ENCODE data around the gene C16orf87.
A peak's percentile ranks its signal among the peaks of the same experiment; 100 is the strongest.
"Not testable (repeated sequence)": the region's sequence is repeated elsewhere in the genome, so short reads cannot be mapped to it uniquely, and the experiment has no call there.

Gene C16orf87

GRCh38 chr16:46830902-46831647 is at the start of gene C16orf87:
TSS of gene C16orf87 (minus strand) at chr16:46831180. CDS start at chr16:46831149, 31 bp downstream.
- Histone ChIP-seq H3K36me3 (no peaks in the 10 kb centered on the region), H3K27ac (peak within 1 kb of the TSS; percentile 86 to 87), H3K27me3 (no peaks in the 10 kb centered on the region), H3K4me3 (peak within 1 kb of the TSS; percentile 69 to 90), H3K4me1 (peaks cover 0 to 14% (median 5%) of the 10 kb centered on the region in 4 donors), H3K9me3 (no peaks in the 10 kb centered on the region)
- no peak for TF ChIP-seq CTCF (IDR thresholded peaks at IDR 0.05)
- intact Hi-C loops (cut with DNase I; ENCODE audit: low total_unique reads): loop anchor here (5.0 kb wide), 1 partner anchor 144 kb away; the partner anchor contains the start of genes ORC6 and VPS35
- peak; percentile 93 to 94 for DNase-seq

GRCh38 chr16:46875243-46875642 is 44.3 kb upstream of the C16orf87 start:
- intact Hi-C loops (cut with DNase I; ENCODE audit: low total_unique reads): no loop called here

GRCh38 chr16:46873201-46873600 is 42.2 kb upstream of the C16orf87 start:
- no peak overlapping the region for H3K27ac ChIP-seq
- H3K27me3 ChIP-seq: no peaks in the 10 kb centered on the region
- no peaks in the 10 kb centered on the region for H3K4me1 ChIP-seq
- H3K36me3 ChIP-seq: no peaks in the 10 kb centered on the region
- H3K4me3 ChIP-seq: no peak overlapping the region
- intact Hi-C loops (cut with DNase I; ENCODE audit: low total_unique reads): no loop called here
- H3K9me3 ChIP-seq: no peaks in the 10 kb centered on the region
- TF ChIP-seq CTCF (IDR thresholded peaks at IDR 0.05): no peak
- no peak for DNase-seq

More at GRCh38 chr16:46875243-46875642, 44.3 kb upstream of the C16orf87 start:
- no peaks in the 10 kb centered on the region for H3K4me1 ChIP-seq
- no peak overlapping the region for H3K4me3 ChIP-seq
- TF ChIP-seq CTCF (IDR thresholded peaks at IDR 0.05): no peak
- no peak for DNase-seq
- H3K27ac ChIP-seq: no peak overlapping the region
- H3K27me3 ChIP-seq: peaks cover 0 to 2% of the 10 kb centered on the region in 2 donors
- H3K36me3 ChIP-seq: no peaks in the 10 kb centered on the region
- H3K9me3 ChIP-seq: no peaks in the 10 kb centered on the region

- no peak for TF ChIP-seq CTCF (IDR thresholded peaks at IDR 0.05)
- no peaks in the 10 kb centered on the region for H3K27me3 ChIP-seq
- H3K4me1 ChIP-seq: no peaks in the 10 kb centered on the region
- intact Hi-C loops (cut with DNase I; ENCODE audit: low total_unique reads): no loop called here
- H3K36me3 ChIP-seq: no peaks in the 10 kb centered on the region
- no peak overlapping the region for H3K27ac ChIP-seq
- DNase-seq: no peak
- no peaks in the 10 kb centered on the region for H3K9me3 ChIP-seq
- no peak overlapping the region for H3K4me3 ChIP-seq
Measured at GRCh38 chr16:46871597-46871996, 40.6 kb upstream of the C16orf87 start.

- H3K4me3 ChIP-seq; intact Hi-C loops (cut with DNase I; ENCODE audit: low total_unique reads); H3K27ac ChIP-seq; H3K27me3 ChIP-seq; DNase-seq; H3K9me3 ChIP-seq; H3K4me1 ChIP-seq; H3K36me3 ChIP-seq: not testable (repeated sequence)
Measured at GRCh38 chr16:46868891-46869290, 37.9 kb upstream of the C16orf87 start.

GRCh38 chr16:46867486-46867885 is 36.5 kb upstream of the C16orf87 start:
- H3K9me3 ChIP-seq; intact Hi-C loops (cut with DNase I; ENCODE audit: low total_unique reads); H3K36me3 ChIP-seq; H3K27ac ChIP-seq; H3K4me1 ChIP-seq; H3K27me3 ChIP-seq; DNase-seq; H3K4me3 ChIP-seq: not testable (repeated sequence)
